Measurements from ENCODE around the gene CCDC61.

- no peak for TF ChIP-seq EZH2 (IDR thresholded peaks at IDR 0.05; ENCODE audit: borderline replicate concordance, insufficient read depth, low read depth, low read length, poor library complexity, severe bottlenecking)
- TF ChIP-seq CTCF (IDR thresholded peaks at IDR 0.05), result no peak
Measured at GRCh38 chr19:46025835-46026234, 30.6 kb downstream of the CCDC61 start.

Data from B cell (primary cell).